Stimulated activated naive CD8-positive, alpha-beta T cell treated with anti-CD3 and anti-CD28 coated beads, Interleukin-15, amount 100 ng/mL, for 72 hours (primary cell): ENCODE data around the gene DYNLT2.

Source experiments
- ATAC-seq: fragments of 150-1000 bp; cut with Tn5 transposase; 2 replicates; pipeline ENCODE4 v1.10.0; 2021; ENCODE audit warnings: mild to moderate bottlenecking, moderate library complexity
- DNase-seq, 2 donors: peaks; one replicate each; pipeline ENCODE4 v3.0.0; 2021 to 2022
- H3K27ac Mint-ChIP-seq, 2 donors: one replicate each; pipeline ENCODE4 v1.8.0; 2022; ENCODE audit warnings: mild to moderate bottlenecking in 2 of 2, mixed read lengths in 2 of 2, moderate library complexity in 2 of 2
- H3K27me3 Mint-ChIP-seq: one replicate; pipeline ENCODE4 v1.8.0; 2022; ENCODE audit warnings: mixed read lengths
- H3K4me1 Mint-ChIP-seq: one replicate; pipeline ENCODE4 v1.8.0; 2022; ENCODE audit warnings: mild to moderate bottlenecking, mixed read lengths
- H3K4me3 Mint-ChIP-seq, 2 donors: one replicate each; pipeline ENCODE4 v1.8.0; 2022; ENCODE audit warnings: mild to moderate bottlenecking in 2 of 2, mixed read lengths in 2 of 2, moderate library complexity in 1 of 2
- H3K9me3 Mint-ChIP-seq, 2 donors: one replicate each; pipeline ENCODE4 v1.8.0; 2022; ENCODE audit warnings: mixed read lengths in 2 of 2

The DYNLT2 gene

DNA sequence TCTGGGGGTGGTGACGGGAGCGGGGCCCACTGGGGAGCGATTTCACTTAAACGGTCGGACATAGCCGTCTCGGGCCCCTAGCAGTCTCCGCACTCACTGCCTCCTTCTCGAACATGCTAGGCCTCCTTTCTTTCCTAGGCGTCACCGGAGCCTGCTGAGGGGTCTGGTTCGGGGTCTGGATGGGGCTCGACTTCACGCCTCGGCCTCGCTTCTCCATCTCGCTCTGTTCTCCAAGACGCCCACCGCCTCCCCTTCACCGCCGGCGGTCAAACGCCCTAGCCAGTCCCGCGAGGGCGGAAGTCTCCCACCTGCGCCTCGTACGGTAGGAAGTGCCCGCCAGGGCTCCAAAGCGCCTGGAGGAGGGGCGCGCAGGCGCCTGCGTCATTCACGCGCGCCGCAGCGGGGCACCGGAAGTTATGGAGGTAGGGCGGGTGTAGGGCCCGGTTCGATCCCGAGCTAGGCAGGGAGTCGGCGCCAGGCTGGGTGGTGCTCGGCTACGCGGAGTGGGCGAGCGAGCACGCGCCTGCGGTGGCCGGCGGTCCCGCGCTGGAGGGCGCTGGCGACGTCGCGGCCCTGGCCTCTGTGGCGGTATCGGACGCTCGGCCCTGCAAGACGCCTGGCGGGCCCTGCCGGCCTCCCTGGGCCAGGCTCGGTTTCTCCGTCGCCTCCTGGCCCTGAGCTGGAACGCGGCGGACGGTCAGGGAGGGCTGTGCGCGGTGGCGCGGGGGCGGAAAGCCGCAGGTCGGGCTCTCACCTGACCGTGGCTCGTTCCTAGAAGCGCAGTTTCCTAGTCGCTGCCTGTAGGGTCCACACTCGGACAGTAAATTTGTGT, at the start of gene DYNLT2, which contains the start of gene ERMARD:
Gene DYNLT2 (minus strand): TSS at position 331 of the 832 bp plus-strand sequence. CDS start 114 bp downstream, at position 217.
Gene ERMARD (plus strand): TSS at position 381 of the 832 bp plus-strand sequence. CDS start 36 bp downstream, at position 417.
- Mint-ChIP-seq H3K9me3 (peaks cover 2 to 6% of the 10 kb centered on the region in 2 donors), H3K4me3 (peak within 1 kb of the TSS; percentile 97 to 99), H3K4me1 (peaks cover 31% of the 10 kb centered on the region), H3K27me3 (no peaks in the 10 kb centered on the region), H3K27ac (peak within 1 kb of the TSS; percentile 99 to 100)
- ATAC-seq: peak; percentile 97
- DNase-seq: peak; percentile 93 to 95

DNA sequence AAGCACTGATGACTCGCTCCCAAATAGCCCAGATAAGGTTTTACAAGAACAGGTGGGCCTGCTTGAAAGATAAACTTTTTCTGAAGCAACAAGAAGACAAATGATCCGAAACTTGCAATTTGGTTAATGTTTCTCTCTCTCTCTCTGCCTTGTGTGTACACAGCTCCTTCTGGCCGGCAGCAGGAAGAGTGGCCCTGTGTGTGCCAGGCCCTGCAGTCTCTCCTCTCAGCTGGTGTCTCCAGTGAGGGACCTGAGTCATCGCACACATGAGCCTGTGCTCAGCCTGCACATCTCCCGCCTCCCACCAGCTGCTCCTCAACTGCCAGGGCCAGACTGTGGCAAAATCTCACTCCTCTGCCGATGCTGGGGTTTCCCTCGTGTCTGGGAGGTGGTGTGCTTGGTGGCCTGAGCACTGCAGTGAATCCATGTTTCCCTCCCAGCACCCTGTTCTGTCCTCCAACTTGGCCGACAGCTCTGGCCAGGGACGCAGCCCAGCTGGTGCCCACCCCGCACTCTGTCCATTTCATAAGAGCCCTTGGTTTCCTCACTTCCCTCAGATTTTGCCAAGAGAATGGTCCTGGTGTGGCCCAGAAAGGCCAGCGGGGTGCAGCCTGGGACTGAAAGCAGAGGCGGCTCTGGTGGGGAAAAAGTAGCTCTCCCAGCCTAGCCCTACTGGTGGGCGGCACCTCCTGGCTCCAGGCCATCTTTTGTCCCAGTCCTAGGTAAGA, 49.5 kb upstream of the DYNLT2 start:
- Mint-ChIP-seq H3K27ac (no peak overlapping the region), H3K9me3 (no peaks in the 10 kb centered on the region), H3K4me3 (no peak overlapping the region), H3K27me3 (peaks cover 71% of the 10 kb centered on the region), H3K4me1 (peaks cover 32% of the 10 kb centered on the region)
- no peak for ATAC-seq
- no peak for DNase-seq

GRCh38 chr6:169800116-169800667, 48.8 kb upstream of the DYNLT2 start:
- H3K4me1 Mint-ChIP-seq: peaks cover 25% of the 10 kb centered on the region
- peaks cover 71% of the 10 kb centered on the region for H3K27me3 Mint-ChIP-seq
- no peaks in the 10 kb centered on the region for H3K9me3 Mint-ChIP-seq
- H3K27ac Mint-ChIP-seq: no peak overlapping the region
- no peak for ATAC-seq
- no peak for DNase-seq
- no peak overlapping the region for H3K4me3 Mint-ChIP-seq

GRCh38 chr6:169799474-169799926, 48.1 kb upstream of the DYNLT2 start:
- Mint-ChIP-seq H3K4me3 (no peak overlapping the region), H3K27ac (no peak overlapping the region), H3K27me3 (peaks cover 71% of the 10 kb centered on the region), H3K9me3 (no peaks in the 10 kb centered on the region), H3K4me1 (peaks cover 18% of the 10 kb centered on the region)
- DNase-seq (no peak), ATAC-seq (no peak)

DNA sequence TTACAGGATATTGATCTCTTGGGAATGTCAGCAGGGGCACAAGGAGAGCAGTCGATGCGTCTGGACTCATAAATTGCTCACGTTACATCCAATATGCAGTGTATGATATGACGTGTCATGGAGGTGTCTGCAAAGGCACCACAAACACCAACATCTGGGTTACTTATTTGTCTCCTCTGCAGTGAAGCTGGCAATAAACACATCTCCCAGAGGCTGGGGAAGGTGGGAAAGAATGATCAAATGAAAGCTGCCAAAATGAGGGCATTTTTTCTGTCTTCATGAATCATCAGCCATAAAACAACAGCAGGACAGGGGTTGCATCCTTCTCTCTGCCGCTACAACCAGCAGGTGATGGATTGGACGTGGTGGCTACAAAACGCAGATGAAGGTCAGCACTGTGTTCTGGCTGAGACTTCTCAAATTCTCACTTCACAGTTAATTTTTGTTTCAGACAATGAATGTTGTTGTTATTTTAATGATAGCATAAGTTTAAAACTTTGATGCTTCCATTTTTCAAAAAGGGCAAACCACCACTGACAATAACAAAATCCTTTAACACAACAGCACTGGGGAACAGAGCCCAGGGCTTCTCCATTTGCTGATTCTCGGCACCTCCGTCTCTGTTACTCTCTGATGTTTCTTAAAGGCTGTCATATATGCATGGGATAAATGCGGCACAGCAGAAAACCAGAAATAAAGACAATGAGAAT, 47.5 kb upstream of the DYNLT2 start:
- peaks cover 71% of the 10 kb centered on the region for H3K27me3 Mint-ChIP-seq
- H3K9me3 Mint-ChIP-seq: no peaks in the 10 kb centered on the region
- DNase-seq (no peak), ATAC-seq (no peak)
- no peak overlapping the region for H3K27ac Mint-ChIP-seq
- H3K4me3 Mint-ChIP-seq: no peak overlapping the region
- peaks cover 13% of the 10 kb centered on the region for H3K4me1 Mint-ChIP-seq

DNA sequence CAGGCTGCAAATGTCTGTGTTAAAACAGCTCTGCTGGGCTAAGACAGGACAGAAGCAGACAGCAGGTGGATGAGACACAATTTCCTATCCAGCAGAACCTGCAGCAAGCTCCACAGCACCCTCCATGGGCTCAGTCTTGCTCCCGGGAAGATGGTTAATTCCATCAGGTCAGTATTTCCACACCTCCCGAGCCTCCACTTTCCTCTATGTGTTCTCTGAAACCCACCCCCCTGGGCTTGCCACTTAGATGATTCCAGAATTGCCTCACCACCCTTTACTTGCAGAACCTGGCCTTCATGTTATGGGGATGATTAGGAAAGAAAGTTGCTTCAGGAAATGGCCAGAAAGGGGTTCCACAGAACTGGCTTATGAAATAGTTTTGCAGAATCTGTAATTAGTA, 43.8 kb upstream of the DYNLT2 start:
- no peak for DNase-seq
- Mint-ChIP-seq H3K4me1 (peaks cover 14% of the 10 kb centered on the region), H3K9me3 (no peaks in the 10 kb centered on the region), H3K27me3 (peaks cover 91% of the 10 kb centered on the region), H3K27ac (peak overlapping the region in 1 of 2 donors; percentile 27), H3K4me3 (no peak overlapping the region)
- ATAC-seq: no peak

- Mint-ChIP-seq H3K27ac (no peak overlapping the region), H3K4me1 (peaks cover 21% of the 10 kb centered on the region), H3K27me3 (peaks cover 98% of the 10 kb centered on the region), H3K9me3 (no peaks in the 10 kb centered on the region), H3K4me3 (no peak overlapping the region)
- ATAC-seq (no peak), DNase-seq (peak in 1 of 2 donors; percentile 2)
Observed at GRCh38 chr6:169794317-169795055, 43.1 kb upstream of the DYNLT2 start.

DNA sequence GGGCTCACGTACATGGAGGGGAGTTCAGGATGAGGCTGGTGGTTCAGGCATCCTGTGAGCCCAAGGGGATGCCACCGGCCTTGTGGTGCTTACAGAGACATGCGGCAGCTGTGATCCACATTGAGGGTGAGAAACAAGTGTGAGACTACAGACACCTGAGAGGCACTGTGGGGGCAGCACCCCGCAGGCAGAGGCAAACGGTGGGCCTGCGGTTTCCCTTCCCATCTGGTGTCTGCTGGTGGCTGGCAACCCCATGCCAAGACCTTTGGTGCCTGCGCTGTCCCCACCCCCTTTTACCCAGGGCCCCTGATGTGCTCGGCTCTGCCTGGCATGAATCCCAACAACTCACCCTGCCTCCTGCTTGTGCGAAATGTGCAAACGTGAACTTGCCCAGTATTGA, 42.0 kb upstream of the DYNLT2 start:
- Mint-ChIP-seq H3K9me3 (no peaks in the 10 kb centered on the region), H3K27me3 (peaks cover 96% of the 10 kb centered on the region)

GRCh38 chr6:169792306-169793015, 41.1 kb upstream of the DYNLT2 start:
- Mint-ChIP-seq H3K27me3 (peaks cover 89% of the 10 kb centered on the region), H3K4me3 (no peak overlapping the region), H3K27ac (no peak overlapping the region), H3K9me3 (no peaks in the 10 kb centered on the region), H3K4me1 (peaks cover 27% of the 10 kb centered on the region)
- no peak for DNase-seq
- no peak for ATAC-seq

More for the DNA sequence above, 42.0 kb upstream of the DYNLT2 start:
- peaks cover 27% of the 10 kb centered on the region for H3K4me1 Mint-ChIP-seq
- DNase-seq (peak in 1 of 2 donors; percentile 4), ATAC-seq (no peak)
- no peak overlapping the region for H3K4me3 Mint-ChIP-seq
- H3K27ac Mint-ChIP-seq: no peak overlapping the region

DNA sequence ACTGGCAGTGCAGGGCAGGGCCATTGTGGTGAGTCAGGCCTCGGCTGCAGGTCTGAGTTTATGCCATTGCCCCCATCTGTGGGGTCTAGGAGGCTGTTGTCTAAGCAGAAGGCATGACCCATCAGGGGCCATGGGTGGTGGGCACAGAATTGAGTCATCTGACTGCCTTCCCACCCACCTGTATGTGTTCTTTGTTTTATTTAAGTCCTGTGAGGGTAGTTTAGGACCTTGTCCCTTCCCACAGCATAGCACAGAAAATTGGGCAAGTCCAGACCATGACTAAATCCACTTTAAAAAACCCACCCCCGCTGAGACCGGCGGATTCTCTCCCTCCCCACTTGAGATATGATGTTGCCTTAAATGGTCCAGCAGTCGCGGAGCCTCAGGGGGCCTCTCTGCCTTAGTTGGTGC, 40.4 kb upstream of the DYNLT2 start:
- H3K27me3 Mint-ChIP-seq: peaks cover 82% of the 10 kb centered on the region
- no peaks in the 10 kb centered on the region for H3K9me3 Mint-ChIP-seq
- ATAC-seq (no peak), DNase-seq (peak in 1 of 2 donors; percentile 3)
- no peak overlapping the region for H3K4me3 Mint-ChIP-seq
- peaks cover 27% of the 10 kb centered on the region for H3K4me1 Mint-ChIP-seq
- no peak overlapping the region for H3K27ac Mint-ChIP-seq

GRCh38 chr6:169789944-169790927, 38.9 kb upstream of the DYNLT2 start:
- DNase-seq: peak; percentile 78 to 80
- H3K27ac Mint-ChIP-seq: peak overlapping the region; percentile 16 to 34
- no peaks in the 10 kb centered on the region for H3K9me3 Mint-ChIP-seq
- peaks cover 67% of the 10 kb centered on the region for H3K27me3 Mint-ChIP-seq
- peak overlapping the region; percentile 83 to 88 for H3K4me3 Mint-ChIP-seq
- peak; percentile 97 for ATAC-seq
- H3K4me1 Mint-ChIP-seq: peaks cover 27% of the 10 kb centered on the region

DNA sequence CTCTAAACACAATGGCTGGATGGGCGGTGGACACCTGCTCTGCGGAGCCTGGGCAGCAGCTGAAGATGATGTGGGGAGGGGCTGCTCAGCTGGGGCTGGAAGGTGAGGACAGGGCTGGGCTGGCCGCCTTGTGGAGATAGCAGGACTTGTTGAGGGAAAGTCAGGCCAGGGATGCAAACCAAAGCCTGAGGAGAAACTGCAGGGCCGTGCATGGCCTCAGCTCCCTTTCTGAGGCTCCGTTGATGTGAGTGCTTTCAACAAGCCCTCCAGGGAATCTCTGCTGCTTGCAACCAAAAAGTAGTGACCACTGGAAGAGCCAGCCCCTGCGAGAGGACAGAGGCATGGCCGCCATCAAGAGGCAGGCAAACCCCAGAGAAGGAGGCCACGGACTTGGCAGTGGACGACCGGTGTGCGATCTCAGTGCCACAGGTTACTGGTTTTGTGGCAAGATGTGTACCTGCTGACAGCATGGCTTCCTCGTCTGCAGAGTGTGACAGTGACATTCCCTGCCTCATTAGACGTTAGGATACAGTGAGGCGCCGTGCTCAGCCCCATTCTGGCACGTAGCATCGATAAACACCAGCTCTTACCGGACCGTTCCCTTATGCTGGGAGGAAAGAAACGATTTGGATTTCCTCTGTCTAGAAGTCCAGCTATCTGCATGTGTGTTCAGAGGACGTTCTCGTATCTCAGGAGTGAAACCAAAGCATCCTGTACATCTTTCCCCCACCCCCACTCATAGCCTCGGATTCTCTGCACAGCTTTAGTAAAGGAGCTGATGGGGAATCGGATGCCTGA, 38.0 kb upstream of the DYNLT2 start:
- Mint-ChIP-seq H3K9me3 (no peaks in the 10 kb centered on the region), H3K4me1 (peaks cover 27% of the 10 kb centered on the region), H3K4me3 (peak overlapping the region; percentile 83 to 88), H3K27me3 (peaks cover 58% of the 10 kb centered on the region), H3K27ac (no peak overlapping the region)
- ATAC-seq: no peak
- DNase-seq: no peak

DNA sequence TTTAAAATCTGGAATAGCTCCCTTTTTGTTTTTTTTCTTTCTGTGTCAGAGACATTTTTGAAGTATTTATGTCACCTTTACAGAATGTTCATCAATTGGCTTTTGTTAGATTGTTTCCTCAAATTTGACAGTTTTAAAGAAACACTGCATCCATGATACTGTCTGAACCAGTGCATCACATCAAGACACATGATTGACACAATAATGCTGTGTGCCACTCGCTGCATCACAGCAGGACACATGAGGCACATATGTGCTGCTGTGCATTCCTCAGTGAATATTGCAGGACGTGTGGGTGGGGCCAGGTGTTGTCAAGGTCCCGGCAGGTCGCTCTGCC, 37.4 kb upstream of the DYNLT2 start:
- peaks cover 52% of the 10 kb centered on the region for H3K27me3 Mint-ChIP-seq
- DNase-seq (no peak), ATAC-seq (no peak)
- H3K4me1 Mint-ChIP-seq: peaks cover 27% of the 10 kb centered on the region
- H3K4me3 Mint-ChIP-seq: no peak overlapping the region
- H3K27ac Mint-ChIP-seq: no peak overlapping the region
- peaks cover 0 to under 1% of the 10 kb centered on the region in 2 donors for H3K9me3 Mint-ChIP-seq
